ENCODE measurements around the gene RAD23B. TPM values are rescaled to one million over a fixed set of nuclear protein-coding genes. Genes with fewer than 3 reads are reported as not detected.

The RAD23B gene
- total RNA-seq, 1 experiment from 2014 or later = 114 TPM

GRCh38 chr9:107309271-107309670, 26.2 kb downstream of the RAD23B start:
- intact Hi-C loops (cut with micrococcal nuclease; ENCODE audit: unreplicated experiment) = no loop called here
- Histone ChIP-seq H3K36me3 (ENCODE audit: control insufficient read depth, insufficient read depth, low read length) (peaks cover 24% of the 10 kb centered on the region), H3K27me3 (ENCODE audit: control insufficient read depth, insufficient read depth, low read length) (no peaks in the 10 kb centered on the region), H3K4me1 (ENCODE audit: control insufficient read depth, insufficient read depth, low read length) (no peaks in the 10 kb centered on the region), H3K9me3 (ENCODE audit: control insufficient read depth, insufficient read depth, low read depth, low read length) (no peaks in the 10 kb centered on the region), H3K27ac (ENCODE audit: low read length) (no peak overlapping the region), H3K4me3 (ENCODE audit: low read depth in 2 of 2, low read length in 2 of 2) (no peak overlapping the region)
- in situ Hi-C loops (cut with HindIII; ENCODE audit: low pct_unique_long_range_greater_than_20kb, low sequenced_read_pairs) = no loop called here
- TF ChIP-seq POLR2AphosphoS5 (IDR thresholded peaks at IDR 0.05; ENCODE audit: low read depth, low read length) (no peak), SIN3A (IDR thresholded peaks at IDR 0.05; ENCODE audit: borderline replicate concordance, insufficient read depth, low read depth, low read length) (no peak), REST (IDR thresholded peaks at IDR 0.05; ENCODE audit: insufficient read depth in 1 of 2, low read depth in 2 of 2, low read length in 1 of 2) (no peak), TCF7L2 (IDR thresholded peaks at IDR 0.05; ENCODE audit: low read depth, low read length) (no peak)
- ChIA-PET CTCF (no interaction called here), POLR2A (no interaction called here)
- no peak for ATAC-seq
- no peak for DNase-seq (ENCODE audit: low read depth, low spot score)
- no TSS peak for BruUV-seq (replicated peaks)

GRCh38 chr9:107312376-107313050, 29.4 kb downstream of the RAD23B start:
- intact Hi-C loops (cut with micrococcal nuclease; ENCODE audit: unreplicated experiment) = no loop called here
- in situ Hi-C loops (cut with HindIII; ENCODE audit: low pct_unique_long_range_greater_than_20kb, low sequenced_read_pairs) = no loop called here

More at GRCh38 chr9:107312376-107313050, 29.4 kb downstream of the RAD23B start:
- no peak overlapping the region for H3K4me3 ChIP-seq (ENCODE audit: low read depth in 2 of 2, low read length in 2 of 2)
- no peaks in the 10 kb centered on the region for H3K9me3 ChIP-seq (ENCODE audit: control insufficient read depth, insufficient read depth, low read depth, low read length)
- DNase-seq (ENCODE audit: low read depth, low spot score) = no peak
- H3K4me1 ChIP-seq (ENCODE audit: control insufficient read depth, insufficient read depth, low read length) = no peaks in the 10 kb centered on the region; the same call in none of the 2 replicates
- H3K36me3 ChIP-seq (ENCODE audit: control insufficient read depth, insufficient read depth, low read length) = peaks cover 23% of the 10 kb centered on the region
- TF ChIP-seq POLR2AphosphoS5 (IDR thresholded peaks at IDR 0.05; ENCODE audit: low read depth, low read length) (no peak), SIN3A (IDR thresholded peaks at IDR 0.05; ENCODE audit: borderline replicate concordance, insufficient read depth, low read depth, low read length) (no peak), REST (IDR thresholded peaks at IDR 0.05; ENCODE audit: insufficient read depth in 1 of 2, low read depth in 2 of 2, low read length in 1 of 2) (no peak), CTCF (IDR thresholded peaks at IDR 0.05) (no peak), TCF7L2 (IDR thresholded peaks at IDR 0.05; ENCODE audit: low read depth, low read length) (no peak)
- no peak for ATAC-seq
- ChIA-PET POLR2A (no interaction called here), CTCF (no interaction called here)
- BruUV-seq (replicated peaks) = no TSS peak
- no peaks in the 10 kb centered on the region for H3K27me3 ChIP-seq (ENCODE audit: control insufficient read depth, insufficient read depth, low read length)
- H3K27ac ChIP-seq (ENCODE audit: low read length) = no peak overlapping the region
